ENCODE measurements around the gene WHRN. TPM values are rescaled to one million over a fixed set of nuclear protein-coding genes. Genes with fewer than 3 reads are reported as not detected.

WHRN gene
- total RNA-seq, 1 donor from 2014 or later, result 0.80 TPM

- H3K4me1 ChIP-seq, result no peaks in the 10 kb centered on the region
- H3K27ac ChIP-seq (replicated peaks), result no peak overlapping the region
- H3K4me3 ChIP-seq, result no peak overlapping the region
- H3K27me3 ChIP-seq (ENCODE audit: low read depth), result peaks cover 10% of the 10 kb centered on the region
- no peak for DNase-seq
- no peak for TF ChIP-seq CTCF (IDR thresholded peaks at IDR 0.05; ENCODE audit: borderline replicate concordance)
- intact Hi-C loops (cut with micrococcal nuclease), result no loop called here
- H3K36me3 ChIP-seq, result no peaks in the 10 kb centered on the region
- H3K9me3 ChIP-seq (replicated peaks), result no peaks in the 10 kb centered on the region
Measured at GRCh38 chr9:114462791-114463190, 42.5 kb downstream of the WHRN start.

- intact Hi-C loops (cut with micrococcal nuclease), result no loop called here
- Histone ChIP-seq H3K9me3 (replicated peaks) (no peaks in the 10 kb centered on the region), H3K4me1 (no peaks in the 10 kb centered on the region), H3K27ac (replicated peaks) (no peak overlapping the region), H3K4me3 (no peak overlapping the region), H3K27me3 (ENCODE audit: low read depth) (peaks cover 8% of the 10 kb centered on the region), H3K36me3 (no peaks in the 10 kb centered on the region)
- no peak for DNase-seq
- TF ChIP-seq CTCF (IDR thresholded peaks at IDR 0.05; ENCODE audit: borderline replicate concordance), result no peak
Measured at GRCh38 chr9:114461468-114461867, 43.8 kb downstream of the WHRN start.

- no peaks in the 10 kb centered on the region for H3K4me1 ChIP-seq
- no peak overlapping the region for H3K4me3 ChIP-seq
- intact Hi-C loops (cut with micrococcal nuclease), result no loop called here
- H3K27me3 ChIP-seq (ENCODE audit: low read depth), result peaks cover 13% of the 10 kb centered on the region
- H3K27ac ChIP-seq (replicated peaks), result no peak overlapping the region
- H3K9me3 ChIP-seq (replicated peaks), result no peaks in the 10 kb centered on the region
- H3K36me3 ChIP-seq, result no peaks in the 10 kb centered on the region
- TF ChIP-seq CTCF (IDR thresholded peaks at IDR 0.05; ENCODE audit: borderline replicate concordance), result no peak
- DNase-seq, result no peak
Measured at GRCh38 chr9:114460513-114461199, 44.6 kb downstream of the WHRN start.

- no peaks in the 10 kb centered on the region for H3K36me3 ChIP-seq
- no peak for TF ChIP-seq CTCF (IDR thresholded peaks at IDR 0.05; ENCODE audit: borderline replicate concordance)
- H3K27me3 ChIP-seq (ENCODE audit: low read depth), result peaks cover 13% of the 10 kb centered on the region
- no peaks in the 10 kb centered on the region for H3K4me1 ChIP-seq
- H3K4me3 ChIP-seq, result no peak overlapping the region
- DNase-seq, result no peak
- intact Hi-C loops (cut with micrococcal nuclease), result no loop called here
- H3K9me3 ChIP-seq (replicated peaks), result peaks cover 3% of the 10 kb centered on the region
- H3K27ac ChIP-seq (replicated peaks), result no peak overlapping the region
Measured at GRCh38 chr9:114459464-114459863, 45.8 kb downstream of the WHRN start.

GRCh38 chr9:114456929-114457328 is 48.3 kb downstream of the WHRN start:
- Histone ChIP-seq H3K27me3 (ENCODE audit: low read depth) (peaks cover 24% of the 10 kb centered on the region), H3K36me3 (no peaks in the 10 kb centered on the region), H3K4me3 (no peak overlapping the region), H3K4me1 (no peaks in the 10 kb centered on the region), H3K27ac (replicated peaks) (no peak overlapping the region), H3K9me3 (replicated peaks) (peaks cover 10% of the 10 kb centered on the region)
- intact Hi-C loops (cut with micrococcal nuclease), result no loop called here
- TF ChIP-seq CTCF (IDR thresholded peaks at IDR 0.05; ENCODE audit: borderline replicate concordance), result no peak
- no peak for DNase-seq
